SKM-1 treated with dmso at 0.1 percent for 144 hours (cell line): ENCODE data around the gene PXYLP1.

ENCODE experiments used
- DNase-seq: peaks from one replicate; lab custom pipeline; 2025; ENCODE audit not compliant: unreplicated experiment; lab: John Stamatoyannopoulos, UW

The PXYLP1 gene

DNA sequence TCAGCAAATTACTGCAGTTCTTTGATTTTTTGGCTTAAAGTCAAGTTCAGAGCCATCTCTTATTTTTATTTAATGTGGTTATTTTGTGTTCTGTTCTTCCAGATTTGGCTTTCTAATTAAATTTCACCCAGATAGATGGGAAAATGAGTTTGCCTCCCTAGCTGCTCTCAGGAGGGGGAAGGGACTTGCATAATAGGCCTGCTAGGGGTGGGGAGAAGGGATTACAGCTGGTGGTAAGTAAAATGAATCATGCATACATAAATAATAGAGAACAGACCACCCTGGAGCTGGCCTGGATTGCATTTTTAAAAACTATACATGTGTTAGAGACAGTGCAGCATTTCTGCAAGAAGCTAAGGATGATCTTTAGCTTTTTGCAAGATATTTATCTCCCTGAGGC, 3.9 kb upstream of the PXYLP1 start:
- no peak for DNase-seq

DNA sequence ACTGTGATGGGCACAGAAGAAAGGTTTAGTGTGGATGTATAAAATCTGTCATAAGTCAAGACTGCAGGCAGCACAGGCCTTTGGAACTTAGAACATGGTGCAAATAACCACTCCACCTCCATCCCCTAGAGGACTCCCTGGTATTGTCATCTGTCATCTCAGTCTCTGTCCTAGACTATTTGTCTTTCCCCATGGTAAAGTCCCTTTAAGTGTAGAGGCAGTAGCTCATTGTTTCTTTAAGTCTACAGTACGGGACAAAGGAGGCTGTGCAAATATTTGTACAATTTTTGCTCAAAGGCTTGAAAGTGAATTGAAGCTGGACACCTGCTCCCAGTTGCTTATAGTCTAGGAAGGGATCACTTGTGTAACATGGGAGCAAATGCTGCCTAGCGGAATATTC, 3.2 kb upstream of the PXYLP1 start:
- no peak for DNase-seq

GRCh38 chr3:141229132-141229531, 2.5 kb upstream of the PXYLP1 start:
- DNase-seq, result no peak

DNA sequence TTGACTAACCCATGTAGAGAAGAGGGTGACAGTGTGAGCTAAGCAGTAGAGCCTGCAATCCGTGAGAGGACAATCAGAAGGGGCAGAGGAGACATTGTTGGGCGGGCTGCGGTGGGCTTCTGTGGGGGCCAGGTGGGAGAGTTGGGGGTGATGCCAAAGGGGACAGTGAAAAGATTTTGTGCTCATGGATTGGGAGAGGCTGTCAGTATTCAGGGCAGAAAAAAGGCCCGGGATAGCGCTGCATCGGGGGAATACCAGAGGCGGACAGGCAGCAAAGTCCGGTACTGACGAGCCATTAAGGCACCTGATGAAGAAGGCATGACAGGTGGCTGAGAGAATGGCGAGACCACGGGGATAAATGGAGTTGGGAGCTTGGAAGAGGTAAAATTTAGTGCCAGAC, 1.3 kb upstream of the PXYLP1 start:
- no peak for DNase-seq

DNA sequence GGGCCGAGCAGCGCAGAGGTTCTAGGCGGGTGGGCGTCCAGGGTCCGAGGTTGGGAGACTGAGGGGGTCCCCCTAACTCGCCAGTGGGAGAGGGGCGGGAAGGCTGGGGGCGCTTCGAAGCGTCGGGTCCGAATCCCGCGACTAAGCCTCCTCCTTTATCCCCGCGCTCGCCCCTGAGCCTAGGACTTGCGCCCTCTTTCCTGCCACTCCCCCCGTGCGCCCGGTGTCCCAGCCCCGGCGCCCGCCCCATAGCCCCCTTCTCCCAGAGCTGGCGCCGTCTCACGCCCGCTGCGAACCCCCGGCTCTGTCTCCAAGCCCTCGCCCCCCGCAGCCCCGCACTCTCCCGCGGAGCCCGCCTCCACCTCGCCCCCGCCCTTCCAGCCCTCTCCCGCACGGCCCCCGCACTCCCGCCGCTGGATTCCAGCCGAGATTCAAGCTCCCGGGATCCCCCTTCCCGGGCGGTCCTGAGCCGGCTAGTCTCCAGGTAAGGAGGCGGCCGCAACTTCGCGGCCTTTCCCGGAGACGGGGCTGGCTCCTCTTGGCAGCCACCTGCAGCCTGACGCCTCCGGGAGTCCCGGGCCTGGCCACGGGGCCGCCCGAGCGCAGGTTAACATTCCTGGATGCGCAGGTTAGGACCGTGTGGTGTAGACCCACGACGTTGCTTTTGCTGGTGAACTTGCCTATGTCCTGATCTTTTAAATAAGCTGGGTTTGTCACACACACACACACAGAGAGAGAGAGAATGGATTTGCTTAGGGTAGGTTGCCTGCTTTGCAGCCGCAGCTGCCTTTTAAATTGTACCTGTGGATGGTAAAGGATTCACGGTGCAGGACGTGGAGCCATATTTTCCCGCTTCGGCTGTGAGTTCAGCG, 563 bp downstream of the PXYLP1 start:
- no peak for DNase-seq

DNA sequence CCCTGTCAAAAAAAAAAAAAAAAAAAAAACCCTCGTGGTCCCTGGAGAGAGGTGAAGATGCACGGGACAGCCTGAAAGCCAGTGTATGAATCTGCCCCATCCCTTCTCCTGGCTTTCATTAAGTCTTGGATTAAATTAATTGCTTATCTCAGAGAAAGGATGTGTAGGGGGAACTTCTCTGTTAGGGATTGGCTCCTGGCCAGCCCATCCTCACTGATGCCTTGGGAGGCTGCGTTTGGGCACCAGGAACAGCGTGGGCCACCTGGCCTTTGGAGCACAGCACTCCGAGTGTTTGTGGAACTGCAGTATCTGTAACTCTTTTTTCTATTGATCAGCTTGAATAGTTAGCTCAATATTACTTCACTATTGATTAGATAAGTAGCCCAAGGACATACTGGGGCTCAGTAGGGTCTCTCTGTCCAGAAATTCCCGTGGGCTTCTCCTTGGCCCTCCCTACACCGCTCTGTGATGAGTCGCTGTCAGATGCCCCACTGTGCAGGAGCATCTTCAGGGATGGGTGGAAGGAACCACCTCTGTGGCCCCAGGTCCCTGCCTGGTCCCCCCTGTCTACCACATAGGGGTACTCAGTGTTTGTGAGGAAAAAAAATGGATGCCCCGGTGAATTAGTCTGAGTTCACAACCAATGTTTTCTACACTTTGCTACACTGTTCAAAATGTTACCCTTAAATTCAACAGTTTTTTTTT, 2.0 kb downstream of the PXYLP1 start:
- DNase-seq, result no peak

GRCh38 chr3:141234283-141234682, 2.7 kb downstream of the PXYLP1 start:
- DNase-seq, result no peak

GRCh38 chr3:141235661-141236171, 4.1 kb downstream of the PXYLP1 start:
- DNase-seq, result no peak

GRCh38 chr3:141236361-141236760, 4.7 kb downstream of the PXYLP1 start:
- DNase-seq, result no peak

GRCh38 chr3:141237701-141238521, 6.3 kb downstream of the PXYLP1 start:
- no peak for DNase-seq

GRCh38 chr3:141239511-141240281, 8.1 kb downstream of the PXYLP1 start:
- DNase-seq, result no peak

GRCh38 chr3:141240286-141240685, 8.7 kb downstream of the PXYLP1 start:
- no peak for DNase-seq

GRCh38 chr3:141240687-141241615, 9.3 kb downstream of the PXYLP1 start:
- DNase-seq, result no peak

- DNase-seq, result no peak
Observed at GRCh38 chr3:141241616-141242376, 10.2 kb downstream of the PXYLP1 start.

DNA sequence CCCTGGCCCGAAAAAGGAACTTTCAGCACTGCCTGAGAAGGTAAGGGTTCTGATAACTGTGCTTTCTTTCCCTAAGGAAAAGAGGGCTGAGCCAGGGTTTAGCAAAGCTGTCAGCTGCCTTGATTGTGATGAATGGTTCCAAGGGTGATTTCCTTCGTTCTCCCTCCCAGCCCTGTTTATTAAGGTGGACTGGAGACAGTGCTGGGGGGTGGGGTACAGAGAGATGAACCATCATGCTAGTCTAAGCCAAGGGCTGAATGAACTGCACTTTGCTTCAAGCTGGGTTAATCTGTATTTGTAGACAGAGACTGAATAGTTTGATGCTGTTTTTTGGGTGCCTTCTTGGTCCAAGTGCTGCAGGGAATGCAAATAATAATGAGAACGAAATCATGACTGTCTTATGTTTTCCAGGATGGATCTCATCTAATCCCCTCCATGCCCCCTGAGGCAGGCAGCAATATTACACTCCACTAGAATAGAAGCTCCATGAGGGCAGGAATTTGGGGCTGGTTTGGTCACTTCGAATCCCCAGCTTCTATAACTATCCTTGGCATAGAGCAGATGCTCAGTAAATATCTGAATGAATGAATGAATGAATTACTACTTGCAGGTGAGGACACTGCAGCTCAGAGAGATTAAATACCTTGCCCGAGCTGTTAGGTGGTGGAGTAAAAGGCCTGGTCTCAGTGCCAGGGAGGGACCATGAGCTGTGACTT, 10.9 kb downstream of the PXYLP1 start:
- peak; percentile 9 for DNase-seq

DNA sequence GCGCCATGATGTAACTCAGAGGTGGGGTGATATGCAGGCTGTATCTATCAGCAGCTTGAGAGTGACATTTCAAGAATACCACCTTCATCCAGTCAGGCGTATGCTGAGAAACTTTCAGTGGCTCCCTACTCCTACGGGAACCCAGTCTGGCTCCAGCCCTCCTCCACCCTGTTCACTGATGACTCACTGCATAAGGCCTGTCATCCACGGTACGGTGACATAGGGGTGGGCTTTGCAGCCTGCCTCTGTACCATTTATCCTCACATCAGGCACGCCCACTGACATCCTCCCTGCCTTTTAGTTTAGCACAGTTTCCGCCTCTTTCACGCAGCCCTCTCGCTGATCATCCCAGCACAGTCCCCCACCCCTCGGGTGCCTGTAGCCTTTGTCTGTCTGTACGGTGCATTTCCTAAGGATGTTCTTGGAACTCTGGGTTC, 11.7 kb downstream of the PXYLP1 start:
- no peak for DNase-seq

- DNase-seq, result no peak
Observed at GRCh38 chr3:141246224-141246957, 14.8 kb downstream of the PXYLP1 start.

GRCh38 chr3:141246958-141247301, 15.3 kb downstream of the PXYLP1 start:
- DNase-seq, result no peak
